Stimulated activated CD8-positive, alpha-beta memory T cell treated with anti-CD3 and anti-CD28 coated beads, Interleukin-2, amount 100 ng/mL, for 1 hour (primary cell): ENCODE measurements around the gene CASQ1.
A peak's percentile ranks its signal among the peaks of the same experiment; 100 is the strongest.

ENCODE experiments used
- DNase-seq, 2 donors: peaks; one replicate each; pipeline ENCODE4 v3.0.0-alpha.2; 2020; ENCODE audit warnings: low read depth in 2 of 2

Gene CASQ1

GRCh38 chr1:160205242-160206035 lies 15.1 kb downstream of the CASQ1 start, which contains the start of gene PEA15:
Gene PEA15, plus strand, starts transcription at chr1:160205384. Its CDS starts 6,161 bp downstream, at chr1:160211545.
- peak; percentile 40 for DNase-seq

GRCh38 chr1:160206036-160206389 lies 15.6 kb downstream of the CASQ1 start:
- peak in 1 of 2 donors; percentile 16 for DNase-seq

- DNase-seq = no peak
Measured at GRCh38 chr1:160206421-160207117, 16.2 kb downstream of the CASQ1 start.

- DNase-seq = no peak
Measured at GRCh38 chr1:160207118-160207650, 16.8 kb downstream of the CASQ1 start.

GRCh38 chr1:160207771-160208556 lies 17.6 kb downstream of the CASQ1 start:
- DNase-seq = no peak

- no peak for DNase-seq
Measured at GRCh38 chr1:160208557-160209320, 18.4 kb downstream of the CASQ1 start.

GRCh38 chr1:160209321-160210046 lies 19.1 kb downstream of the CASQ1 start:
- DNase-seq = no peak

- DNase-seq = no peak
Measured at GRCh38 chr1:160210561-160210960, 20.2 kb downstream of the CASQ1 start.

- no peak for DNase-seq
Measured at GRCh38 chr1:160211046-160211790, 20.8 kb downstream of the CASQ1 start.

- no peak for DNase-seq
Measured at GRCh38 chr1:160214481-160215140, 24.2 kb downstream of the CASQ1 start.

- no peak for DNase-seq
Measured at GRCh38 chr1:160216301-160216700, 25.9 kb downstream of the CASQ1 start.

- no peak for DNase-seq
Measured at GRCh38 chr1:160217481-160218051, 27.2 kb downstream of the CASQ1 start.

- DNase-seq = no peak
Measured at GRCh38 chr1:160219062-160219929, 28.9 kb downstream of the CASQ1 start.

GRCh38 chr1:160220301-160220700 lies 29.9 kb downstream of the CASQ1 start:
- DNase-seq = no peak

GRCh38 chr1:160221089-160221488 lies 30.7 kb downstream of the CASQ1 start:
- DNase-seq = no peak

- DNase-seq = no peak
Measured at GRCh38 chr1:160222546-160222945, 32.2 kb downstream of the CASQ1 start.

GRCh38 chr1:160224606-160225005 lies 34.2 kb downstream of the CASQ1 start:
- no peak for DNase-seq

GRCh38 chr1:160225345-160225744 lies 35.0 kb downstream of the CASQ1 start:
- DNase-seq = no peak
